ENCODE data around the gene OASL.
"Not testable (repeated sequence)": the region's sequence is repeated elsewhere in the genome, so short reads cannot be mapped to it uniquely, and the experiment has no call there.

The OASL gene, protein sequence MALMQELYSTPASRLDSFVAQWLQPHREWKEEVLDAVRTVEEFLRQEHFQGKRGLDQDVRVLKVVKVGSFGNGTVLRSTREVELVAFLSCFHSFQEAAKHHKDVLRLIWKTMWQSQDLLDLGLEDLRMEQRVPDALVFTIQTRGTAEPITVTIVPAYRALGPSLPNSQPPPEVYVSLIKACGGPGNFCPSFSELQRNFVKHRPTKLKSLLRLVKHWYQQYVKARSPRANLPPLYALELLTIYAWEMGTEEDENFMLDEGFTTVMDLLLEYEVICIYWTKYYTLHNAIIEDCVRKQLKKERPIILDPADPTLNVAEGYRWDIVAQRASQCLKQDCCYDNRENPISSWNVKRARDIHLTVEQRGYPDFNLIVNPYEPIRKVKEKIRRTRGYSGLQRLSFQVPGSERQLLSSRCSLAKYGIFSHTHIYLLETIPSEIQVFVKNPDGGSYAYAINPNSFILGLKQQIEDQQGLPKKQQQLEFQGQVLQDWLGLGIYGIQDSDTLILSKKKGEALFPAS

GRCh38 chr12:121038861-121039668 lies at the start of gene OASL:
TSS of gene OASL (minus strand) at chr12:121039246. CDS start at chr12:121038971, 275 bp downstream.
- DNase-seq, result peak; percentile 41 to 53

DNA sequence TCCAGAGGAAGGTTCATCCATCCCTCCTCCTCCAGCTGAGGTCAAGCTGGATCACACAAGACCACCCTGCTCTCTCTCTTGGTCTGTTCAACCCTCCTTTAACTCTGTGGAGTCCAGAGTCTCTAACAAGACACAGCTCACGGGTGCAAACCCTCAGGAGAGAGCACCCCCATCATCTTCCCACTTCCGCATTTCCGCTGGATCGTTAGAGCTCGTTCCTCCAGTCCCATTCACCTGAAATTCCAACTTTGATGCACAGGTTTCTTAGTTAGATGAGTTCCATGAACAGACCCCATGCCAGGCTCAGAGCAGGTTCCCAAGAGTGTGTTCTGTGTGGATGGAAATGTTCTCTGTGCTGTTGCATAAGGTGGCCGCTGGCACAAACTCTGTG lies 49.1 kb upstream of the OASL start:
- DNase-seq, result no peak

GRCh38 chr12:121087467-121088194 lies 48.6 kb upstream of the OASL start:
- DNase-seq, result no peak

- no peak for DNase-seq
These were observed 47.8 kb upstream of the OASL start for GRCh38 chr12:121086781-121087295.

DNA sequence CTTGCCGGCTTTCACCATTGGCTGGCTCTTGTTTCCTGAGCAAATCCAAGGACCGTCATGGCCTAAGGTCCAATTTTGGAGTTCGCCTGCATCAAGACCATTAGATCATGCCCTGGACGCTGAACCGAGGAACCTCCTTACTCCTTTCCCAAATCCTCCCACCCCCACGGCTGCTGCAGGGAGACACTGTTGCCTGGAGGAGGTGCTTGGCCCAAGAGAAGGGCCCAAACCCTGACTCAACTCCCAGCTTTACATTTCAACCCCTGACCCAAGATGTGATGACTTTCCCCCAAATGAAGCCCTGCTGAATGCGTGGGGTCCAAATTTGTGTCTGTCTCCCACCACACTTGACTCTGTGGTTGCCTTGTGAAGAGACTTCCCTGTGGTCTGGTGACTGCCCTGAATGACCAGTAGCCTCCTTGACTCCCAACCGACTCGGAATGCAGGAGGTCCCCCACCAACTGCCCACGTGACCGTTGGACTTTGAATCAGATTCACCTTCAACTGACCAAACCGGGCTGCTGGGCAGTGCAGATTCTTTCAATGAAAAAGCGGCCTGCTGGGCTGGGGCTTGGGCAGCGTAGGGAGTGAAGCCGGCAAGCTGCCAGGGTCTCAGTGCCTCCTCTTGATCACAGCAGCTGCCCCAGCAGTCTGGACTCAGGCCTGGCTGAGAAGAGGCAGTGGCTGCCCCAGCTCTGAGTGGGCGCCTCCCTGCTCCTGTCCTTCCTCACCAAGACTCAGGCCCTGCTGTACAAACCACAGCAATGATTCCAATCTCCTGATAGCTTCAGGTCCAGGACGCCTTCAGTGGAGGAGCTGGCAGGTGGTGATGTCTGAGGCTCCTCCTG lies 46.7 kb upstream of the OASL start:
- no peak for DNase-seq

GRCh38 chr12:121085069-121085468 lies 46.0 kb upstream of the OASL start:
- DNase-seq, result no peak

GRCh38 chr12:121084229-121084628 lies 45.2 kb upstream of the OASL start:
- no peak for DNase-seq

GRCh38 chr12:121080909-121081308 lies 41.9 kb upstream of the OASL start:
- DNase-seq, result no peak

- DNase-seq, result no peak
These were observed 40.8 kb upstream of the OASL start for GRCh38 chr12:121079736-121080272.

GRCh38 chr12:121077440-121077839 lies 38.4 kb upstream of the OASL start:
- not testable (repeated sequence) for DNase-seq

GRCh38 chr12:121075911-121076310 lies 36.9 kb upstream of the OASL start:
- DNase-seq, result not testable (repeated sequence)

GRCh38 chr12:121072147-121072546 lies 33.1 kb upstream of the OASL start:
- no peak for DNase-seq

- DNase-seq, result no peak
These were observed 30.2 kb upstream of the OASL start for GRCh38 chr12:121069206-121069605.

DNA sequence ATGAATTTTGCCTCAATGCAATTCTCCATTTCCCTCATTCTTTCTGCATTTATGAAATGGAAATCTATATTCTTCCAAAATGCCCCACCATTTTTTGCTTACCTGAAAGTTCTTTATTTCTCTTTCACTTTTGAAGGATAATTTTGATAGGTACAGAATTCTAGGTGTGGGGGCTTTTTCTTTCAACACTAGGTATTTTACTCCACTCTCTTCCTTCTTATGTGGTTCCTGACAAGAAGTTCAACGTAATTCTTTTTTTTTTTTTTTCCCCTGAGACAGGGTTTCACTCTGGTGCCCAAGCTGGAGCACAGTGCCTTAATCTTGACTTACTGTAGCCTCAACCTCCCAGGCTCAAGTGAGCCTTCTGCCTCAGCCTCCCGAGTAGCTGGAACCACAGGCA lies 26.3 kb upstream of the OASL start:
- DNase-seq, result no peak

DNA sequence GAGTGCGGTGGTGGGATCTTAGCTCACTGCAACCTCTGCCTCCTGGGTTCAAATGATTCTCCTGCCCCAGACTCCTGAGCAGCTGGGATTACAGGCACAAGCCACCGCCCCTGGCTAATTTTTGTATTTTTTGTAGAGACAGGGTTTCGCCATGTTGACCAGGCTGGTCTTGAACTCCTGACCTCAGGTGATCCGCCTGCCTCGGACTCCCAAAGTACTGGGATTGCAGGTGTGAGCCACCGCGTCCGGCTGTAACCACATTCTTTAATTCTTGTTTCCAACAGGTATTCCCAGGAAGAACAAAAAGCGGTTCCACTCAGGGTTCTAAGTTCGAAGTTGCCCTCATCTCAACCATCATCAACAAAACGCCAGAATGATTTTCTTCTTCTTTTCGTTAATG lies 25.5 kb upstream of the OASL start:
- DNase-seq, result not testable (repeated sequence)

DNA sequence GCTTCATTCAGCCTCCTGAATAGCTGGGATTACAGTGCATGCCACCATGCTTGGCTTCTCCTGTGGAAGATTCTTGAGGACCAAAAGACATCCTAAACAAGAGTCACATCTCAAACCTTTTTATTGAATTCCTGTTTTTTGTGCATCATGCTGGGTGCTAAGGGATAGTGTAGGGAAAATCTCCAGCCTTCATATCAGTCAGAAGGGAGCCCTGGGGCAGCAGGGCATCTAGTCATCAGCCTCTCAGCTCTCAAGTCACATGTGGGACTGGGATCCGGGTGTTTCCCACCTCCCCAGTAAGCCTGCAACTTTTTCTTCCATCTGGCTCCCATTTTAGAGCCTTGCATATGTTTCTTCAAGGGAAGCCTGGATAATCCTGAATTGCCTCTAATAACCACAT lies 25.1 kb upstream of the OASL start:
- DNase-seq, result no peak

- no peak for DNase-seq
These were observed 23.5 kb upstream of the OASL start for GRCh38 chr12:121062391-121063045.

DNA sequence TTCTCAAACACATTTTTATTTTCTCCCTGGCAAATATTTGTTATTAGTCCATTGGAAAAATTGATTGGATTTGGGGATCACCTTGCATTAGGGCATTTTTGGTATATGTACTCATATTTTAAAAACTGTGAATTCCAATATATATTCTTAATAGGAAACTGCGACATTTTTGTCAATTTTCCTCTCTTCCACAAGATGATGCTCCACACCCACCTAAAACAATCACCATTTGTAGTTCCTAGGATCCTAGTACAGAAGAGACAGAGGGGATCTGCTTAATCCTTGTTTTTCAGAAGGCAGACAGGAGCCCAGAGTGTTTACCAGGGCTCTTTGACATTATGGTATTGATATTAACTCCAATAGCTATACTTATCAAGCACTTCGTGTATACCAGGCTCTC lies 22.8 kb upstream of the OASL start:
- DNase-seq, result peak; percentile 2 to 18

- peak; percentile 75 to 80 for DNase-seq
These were observed 21.3 kb upstream of the OASL start for GRCh38 chr12:121060149-121061001.
